ENCODE measurements around the gene TEX14.

TEX14 gene

GRCh38 chr17:58728798-58729197 is 37.0 kb upstream of the TEX14 start:
- no peak for DNase-seq (ENCODE audit: extremely low spot score)
- TF ChIP-seq BHLHE40 (IDR thresholded peaks at IDR 0.05; ENCODE audit: borderline replicate concordance) (no peak), PKNOX1 (IDR thresholded peaks at IDR 0.05) (no peak), SP1 (IDR thresholded peaks at IDR 0.05) (no peak), TARDBP (IDR thresholded peaks at IDR 0.05) (no peak), ELF4 (IDR thresholded peaks at IDR 0.05) (no peak), FOXA1 (IDR thresholded peaks at IDR 0.05) (no peak), ARNT (IDR thresholded peaks at IDR 0.05) (no peak)
- ChIA-PET POLR2A (no interaction called here), CTCF (no interaction called here)

DNA sequence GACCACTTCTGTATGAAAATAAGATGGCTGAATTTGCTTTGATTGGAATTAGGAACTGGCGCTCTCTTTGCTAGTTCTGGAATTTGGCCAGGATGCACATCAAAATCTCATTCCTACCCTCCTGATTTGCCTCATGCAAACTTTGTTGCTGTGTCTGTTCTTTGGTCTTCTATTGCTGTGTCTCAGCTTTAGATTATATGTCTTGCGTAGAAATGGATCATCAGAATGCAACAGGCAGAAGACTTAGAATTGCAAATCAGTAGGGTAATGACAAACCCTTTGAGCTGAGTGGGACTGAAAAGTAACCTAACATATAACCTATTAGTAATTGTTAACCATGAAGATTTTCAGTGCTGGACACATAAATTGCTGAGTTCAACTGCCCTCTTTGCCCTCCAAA is 30.9 kb upstream of the TEX14 start:
- CTCF ChIA-PET, result no interaction called here

DNA sequence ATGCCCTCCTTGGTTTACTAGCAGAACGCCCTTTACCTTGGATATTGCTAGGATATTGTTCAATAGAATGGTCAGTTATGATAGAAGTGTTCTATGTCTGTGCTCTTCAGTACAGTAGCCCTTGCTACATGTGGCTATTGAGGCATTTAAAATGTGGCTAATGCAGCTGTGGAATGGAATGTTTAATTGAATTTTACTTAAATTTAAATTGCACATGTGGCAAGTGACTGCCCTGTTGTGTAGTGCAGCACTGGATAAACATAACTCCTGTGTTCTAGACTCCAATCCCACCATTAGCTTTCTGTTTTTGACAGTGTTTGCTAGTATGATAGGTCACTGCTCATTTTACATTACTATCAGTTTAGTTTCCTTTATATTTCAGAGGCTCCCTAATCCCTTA is 30.4 kb upstream of the TEX14 start:
- TF ChIP-seq ELF4 (IDR thresholded peaks at IDR 0.05) (no peak), SUZ12 (IDR thresholded peaks at IDR 0.05) (no peak), ARNT (IDR thresholded peaks at IDR 0.05) (no peak), L3MBTL2 (conservative IDR thresholded peaks at IDR 0.05) (no peak), CTBP1 (IDR thresholded peaks at IDR 0.05; ENCODE audit: borderline replicate concordance) (no peak), FOXK2 (IDR thresholded peaks at IDR 0.05) (no peak), PKNOX1 (IDR thresholded peaks at IDR 0.05) (no peak), TARDBP (IDR thresholded peaks at IDR 0.05) (no peak), NFRKB (IDR thresholded peaks at IDR 0.05) (no peak), FOXM1 (IDR thresholded peaks at IDR 0.05; ENCODE audit: borderline replicate concordance) (no peak), ZNF384 (IDR thresholded peaks at IDR 0.05) (no peak), BHLHE40 (IDR thresholded peaks at IDR 0.05; ENCODE audit: borderline replicate concordance) (no peak), LEF1 (IDR thresholded peaks at IDR 0.05; ENCODE audit: borderline replicate concordance) (no peak), FOXA1 (IDR thresholded peaks at IDR 0.05) (no peak), SP1 (IDR thresholded peaks at IDR 0.05) (no peak), HDGF (IDR thresholded peaks at IDR 0.05; ENCODE audit: borderline replicate concordance) (no peak)
- POLR2A ChIA-PET, result no interaction called here
- CTCF ChIA-PET, result no interaction called here
- DNase-seq (ENCODE audit: extremely low spot score), result no peak

More for the DNA sequence above, 30.9 kb upstream of the TEX14 start:
- no peak for DNase-seq (ENCODE audit: extremely low spot score)
- POLR2A ChIA-PET, result no interaction called here
- TF ChIP-seq SUZ12 (IDR thresholded peaks at IDR 0.05) (no peak), FOXM1 (IDR thresholded peaks at IDR 0.05; ENCODE audit: borderline replicate concordance) (no peak), ZNF384 (IDR thresholded peaks at IDR 0.05) (no peak), CTBP1 (IDR thresholded peaks at IDR 0.05; ENCODE audit: borderline replicate concordance) (no peak), LEF1 (IDR thresholded peaks at IDR 0.05; ENCODE audit: borderline replicate concordance) (no peak)

- ChIA-PET CTCF (interaction anchor here (0.5 to 1.3 kb wide), 7 partner anchors 8 to 301 kb away, joined by 3 to 6 read pairs (median 3); no protein-coding TSS in a partner anchor), POLR2A (interaction anchor here (0.6 to 1.6 kb wide), 3 partner anchors 80 to 253 kb away, joined by 3 to 6 read pairs (median 3); no protein-coding TSS in a partner anchor)
- TF ChIP-seq ELF4 (IDR thresholded peaks at IDR 0.05) (no peak), PKNOX1 (IDR thresholded peaks at IDR 0.05) (no peak)
- peak; percentile 22 for DNase-seq (ENCODE audit: extremely low spot score)
Measured at GRCh38 chr17:58710948-58711552, 19.2 kb upstream of the TEX14 start.

- CTCF ChIA-PET, result no interaction called here
- TF ChIP-seq ARNT (IDR thresholded peaks at IDR 0.05) (no peak), FOXK2 (IDR thresholded peaks at IDR 0.05) (no peak), CTBP1 (IDR thresholded peaks at IDR 0.05; ENCODE audit: borderline replicate concordance) (no peak), FOXM1 (IDR thresholded peaks at IDR 0.05; ENCODE audit: borderline replicate concordance) (no peak), NFRKB (IDR thresholded peaks at IDR 0.05) (no peak), LEF1 (IDR thresholded peaks at IDR 0.05; ENCODE audit: borderline replicate concordance) (no peak), SUZ12 (IDR thresholded peaks at IDR 0.05) (no peak), HDGF (IDR thresholded peaks at IDR 0.05; ENCODE audit: borderline replicate concordance) (no peak), TARDBP (IDR thresholded peaks at IDR 0.05) (no peak), PKNOX1 (IDR thresholded peaks at IDR 0.05) (no peak), ELF4 (IDR thresholded peaks at IDR 0.05) (no peak), FOXA1 (IDR thresholded peaks at IDR 0.05) (no peak), L3MBTL2 (conservative IDR thresholded peaks at IDR 0.05) (no peak), BHLHE40 (IDR thresholded peaks at IDR 0.05; ENCODE audit: borderline replicate concordance) (no peak), SP1 (IDR thresholded peaks at IDR 0.05) (no peak), ZNF384 (IDR thresholded peaks at IDR 0.05) (no peak)
- DNase-seq (ENCODE audit: extremely low spot score), result no peak
- POLR2A ChIA-PET, result interaction anchor here (2.0 kb wide), 1 partner anchor 75 kb away, joined by 10 read pairs; no protein-coding TSS in a partner anchor
Measured at GRCh38 chr17:58706351-58707140, 14.7 kb upstream of the TEX14 start.

All from HEK293T (cell line).